ENCODE results near the gene BSPRY.

The BSPRY gene

DNA sequence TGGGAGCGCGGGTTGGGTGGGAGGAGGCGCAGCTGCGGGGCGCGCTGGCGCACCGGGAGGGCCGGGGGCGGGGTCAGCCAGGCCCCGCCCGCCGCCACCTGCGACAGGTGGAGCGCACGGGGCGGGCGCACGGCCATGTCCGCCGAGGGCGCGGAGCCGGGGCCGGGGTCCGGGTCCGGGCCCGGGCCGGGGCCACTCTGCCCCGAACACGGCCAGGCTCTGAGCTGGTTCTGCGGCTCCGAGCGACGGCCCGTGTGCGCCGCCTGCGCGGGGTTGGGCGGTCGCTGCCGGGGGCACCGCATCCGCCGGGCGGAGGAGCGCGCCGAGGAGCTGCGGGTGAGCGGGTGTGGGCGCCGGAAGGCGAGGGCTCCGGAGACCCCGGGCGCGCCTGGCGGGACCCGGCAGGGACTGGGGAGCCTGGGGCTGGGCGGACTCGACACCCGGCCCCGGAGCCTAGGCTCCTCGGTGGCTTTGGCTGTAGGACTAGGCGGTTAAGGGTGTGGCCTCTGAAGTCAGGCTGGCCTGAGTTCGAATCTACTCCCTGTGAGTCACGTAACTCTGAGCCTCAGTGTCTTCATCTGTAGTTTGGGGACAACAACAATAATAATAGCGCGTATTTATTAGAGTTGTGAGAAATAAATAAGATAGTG is at the start of gene BSPRY:
Gene BSPRY, plus strand, starts transcription at position 97 of the 650 bp plus-strand sequence. Its CDS starts 39 bp downstream, at position 136.
- DNase-seq (ENCODE audit: low read depth): no peak

- no peak for DNase-seq (ENCODE audit: low read depth)
These were observed 49.5 kb upstream of the BSPRY start for GRCh38 chr9:113299800-113300292.

DNA sequence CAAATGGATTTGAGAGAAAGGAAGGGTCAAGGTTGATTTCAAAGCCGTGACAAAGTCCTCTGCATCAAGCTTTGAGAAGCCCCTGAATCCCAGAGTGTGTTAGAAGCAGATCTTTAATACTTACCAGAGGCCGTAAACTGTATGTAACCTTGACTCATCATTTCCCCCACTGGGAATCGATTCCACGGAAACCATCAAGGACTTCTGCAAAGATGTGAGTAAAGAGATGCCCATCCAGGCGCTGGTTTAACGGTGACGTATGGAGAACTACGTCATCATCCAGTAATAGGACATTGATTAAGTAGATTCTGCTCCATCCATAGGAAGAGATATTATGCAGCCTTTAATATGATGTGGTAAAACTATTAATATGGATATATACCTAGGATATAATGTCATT is 47.8 kb upstream of the BSPRY start:
- DNase-seq (ENCODE audit: low read depth): no peak

GRCh38 chr9:113302792-113303418 is 46.4 kb upstream of the BSPRY start, which contains the start of gene RNF183:
Gene RNF183, minus strand, starts transcription at chr9:113303376. Its CDS starts 5,192 bp downstream, at chr9:113298184.
- DNase-seq (ENCODE audit: low read depth): no peak

- no peak for DNase-seq (ENCODE audit: low read depth)
These were observed 42.8 kb upstream of the BSPRY start for GRCh38 chr9:113306566-113306965.

GRCh38 chr9:113307396-113307975 is 41.9 kb upstream of the BSPRY start:
- DNase-seq (ENCODE audit: low read depth): no peak

- DNase-seq (ENCODE audit: low read depth): no peak
These were observed 40.0 kb upstream of the BSPRY start for GRCh38 chr9:113309204-113309813.

GRCh38 chr9:113310538-113310937 is 38.8 kb upstream of the BSPRY start:
- DNase-seq (ENCODE audit: low read depth): no peak

DNA sequence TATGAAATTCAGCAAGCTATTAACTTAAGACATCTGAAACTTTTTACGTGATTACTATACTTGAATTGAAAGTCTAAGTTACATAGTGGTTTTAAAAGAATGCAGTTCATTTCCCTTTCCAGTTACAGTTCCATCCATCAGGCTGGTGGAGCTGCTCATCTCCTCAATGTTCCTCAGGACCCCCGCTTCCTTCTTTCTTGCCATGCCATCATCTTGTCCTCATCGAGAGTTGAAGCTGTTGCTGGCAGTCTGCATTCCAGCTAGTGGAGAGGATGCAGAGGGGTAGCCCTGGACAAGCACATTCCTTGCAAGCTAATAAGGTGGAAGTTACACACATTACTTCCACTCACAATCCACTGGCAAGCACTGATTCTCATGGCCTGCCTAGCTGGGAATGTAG is 37.4 kb upstream of the BSPRY start:
- no peak for DNase-seq (ENCODE audit: low read depth)

- no peak for DNase-seq (ENCODE audit: low read depth)
These were observed 36.1 kb upstream of the BSPRY start for GRCh38 chr9:113313261-113313660.

DNA sequence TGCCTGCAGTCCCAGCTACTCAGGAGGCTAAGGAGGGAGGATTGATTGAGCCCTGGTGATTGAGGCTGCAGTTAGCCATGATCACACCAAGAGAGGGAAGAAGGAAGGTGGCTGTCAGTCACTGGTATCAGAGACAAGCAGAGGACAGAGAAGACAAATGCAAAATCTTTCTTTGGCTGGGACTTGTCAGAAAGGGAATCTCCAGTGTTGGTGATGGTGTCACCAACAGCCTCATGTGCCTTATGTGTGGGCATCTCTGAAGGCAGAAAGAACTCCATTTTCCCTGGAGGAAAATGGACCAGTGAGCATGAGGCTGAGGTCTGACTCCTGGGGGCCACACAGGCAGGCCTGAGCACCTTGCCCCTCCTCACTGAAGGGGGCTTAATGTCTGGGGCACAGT is 34.1 kb upstream of the BSPRY start:
- DNase-seq (ENCODE audit: low read depth): no peak

DNA sequence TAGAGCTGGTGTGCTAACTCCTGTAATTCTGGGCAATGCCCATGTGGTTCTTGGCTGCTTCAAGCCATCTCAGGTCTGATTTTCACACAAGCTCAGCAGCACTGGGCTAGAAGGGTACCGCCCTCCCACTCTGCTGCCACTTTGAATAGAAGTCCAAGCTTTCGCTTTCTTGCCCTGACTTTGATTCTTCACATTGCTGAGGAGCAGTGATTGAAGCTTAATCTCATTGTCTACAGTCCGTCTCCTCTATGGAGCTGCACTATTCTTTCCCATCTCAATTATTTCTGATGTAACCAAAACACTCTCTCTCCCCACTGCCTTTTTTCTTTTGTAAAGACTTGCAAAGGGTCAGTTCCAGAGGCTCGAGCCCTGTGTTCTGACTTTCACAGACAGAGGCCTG is 33.3 kb upstream of the BSPRY start:
- no peak for DNase-seq (ENCODE audit: low read depth)

DNA sequence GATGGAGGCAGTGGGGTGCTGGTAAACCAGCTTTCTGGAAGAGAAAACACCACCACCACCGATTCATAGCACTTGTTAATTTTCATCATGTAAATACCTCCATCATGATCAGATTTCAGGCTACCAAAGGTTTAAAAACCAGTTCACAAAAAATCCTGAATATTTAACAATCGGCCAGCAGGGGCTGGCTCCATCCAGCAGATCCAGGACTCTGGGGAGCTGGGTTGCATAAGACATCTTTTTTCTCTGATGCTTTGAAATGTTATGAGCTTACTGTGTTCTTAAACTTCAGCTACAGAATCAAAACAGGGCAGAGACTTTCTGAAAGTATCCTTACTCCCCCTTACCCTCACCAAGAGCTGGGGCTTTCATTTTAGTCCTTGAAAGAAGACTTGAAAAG is 31.6 kb upstream of the BSPRY start:
- DNase-seq (ENCODE audit: low read depth): no peak

- DNase-seq (ENCODE audit: low read depth): no peak
These were observed 30.3 kb upstream of the BSPRY start for GRCh38 chr9:113319054-113319453.

- no peak for DNase-seq (ENCODE audit: low read depth)
These were observed 29.3 kb upstream of the BSPRY start for GRCh38 chr9:113320051-113320450.

DNA sequence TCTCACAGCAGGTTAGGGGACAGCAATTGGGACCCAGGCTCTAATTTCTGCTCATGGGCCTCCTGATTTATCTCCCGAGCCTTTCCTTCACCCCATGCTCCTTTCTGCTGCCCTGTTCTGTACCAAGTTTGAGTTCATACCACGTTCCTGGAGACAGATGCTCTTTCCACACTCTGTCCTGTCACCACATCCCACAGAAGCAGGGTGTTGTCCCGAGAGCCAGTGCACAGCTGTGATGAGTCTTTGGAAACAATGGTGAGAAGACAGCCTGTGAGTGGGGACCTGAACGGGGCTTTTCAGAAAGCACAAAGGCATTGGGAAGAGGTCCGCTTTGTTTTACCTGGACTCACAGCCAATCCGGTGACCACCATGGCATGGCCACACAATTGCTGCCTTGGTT is 26.7 kb upstream of the BSPRY start:
- DNase-seq (ENCODE audit: low read depth): no peak

- no peak for DNase-seq (ENCODE audit: low read depth)
These were observed 23.1 kb upstream of the BSPRY start for GRCh38 chr9:113326230-113326629.

DNA sequence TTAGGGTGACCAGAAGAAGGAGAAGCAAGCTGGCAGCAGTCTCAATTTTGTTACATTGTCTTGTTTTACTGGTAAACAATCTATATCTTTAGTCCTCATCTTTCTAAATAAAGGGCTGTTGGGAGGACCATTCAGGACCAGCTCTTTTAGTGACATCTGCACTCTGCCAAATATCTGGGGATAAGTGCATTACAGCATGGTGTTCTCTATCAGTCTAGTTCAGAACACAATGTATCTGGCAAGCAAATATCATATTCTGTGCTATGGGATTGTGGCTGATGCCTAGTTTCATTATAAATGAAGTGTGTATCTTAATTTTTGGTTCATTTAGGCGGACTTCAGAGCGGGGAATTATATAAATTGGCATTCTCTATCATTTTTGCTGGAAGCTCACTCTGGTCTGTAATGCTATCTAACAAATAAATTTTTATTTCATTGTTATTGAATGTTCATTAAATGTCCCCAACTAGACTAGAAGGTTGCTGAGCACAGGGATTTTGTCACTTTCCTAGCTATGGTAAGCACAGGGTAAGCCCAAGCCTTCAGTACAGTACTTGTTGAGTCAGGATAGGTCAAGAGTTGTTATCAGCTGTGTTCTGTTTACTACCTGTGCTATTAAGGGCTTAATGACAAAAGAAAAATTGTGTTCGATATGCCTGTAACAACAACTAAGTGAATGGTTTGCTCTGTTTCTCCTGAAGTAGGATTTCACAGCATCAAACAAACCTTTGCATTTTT is 21.1 kb upstream of the BSPRY start:
- DNase-seq (ENCODE audit: low read depth): no peak

GRCh38 chr9:113331780-113332179 is 17.6 kb upstream of the BSPRY start:
- DNase-seq (ENCODE audit: low read depth): no peak

DNA sequence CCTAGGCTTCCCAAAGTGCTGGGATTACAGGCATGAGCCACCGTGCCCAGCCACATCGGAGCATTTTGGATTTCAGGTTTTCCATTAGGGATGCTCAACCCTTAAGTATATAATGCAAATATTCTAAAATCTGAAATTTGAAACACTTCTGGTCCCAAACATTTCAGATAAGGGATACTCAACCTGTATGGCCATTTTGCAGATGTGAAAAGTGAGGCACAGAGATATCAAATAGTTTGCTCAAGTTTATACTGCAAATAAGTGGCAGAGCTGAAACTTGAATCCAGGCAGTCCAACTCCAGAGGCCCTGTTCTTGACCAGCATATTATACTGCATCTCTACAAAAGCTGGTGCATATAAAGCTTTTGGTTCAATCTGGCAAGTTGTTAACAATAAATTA is 11.6 kb upstream of the BSPRY start:
- no peak for DNase-seq (ENCODE audit: low read depth)

- peak; percentile 41 for DNase-seq (ENCODE audit: low read depth)
These were observed 9.2 kb upstream of the BSPRY start, which contains the start of gene WDR31 for GRCh38 chr9:113340011-113340699. Gene WDR31, minus strand, starts transcription at chr9:113340275. Its CDS starts 8,253 bp downstream, at chr9:113332022.

Measured in HS-27A (cell line).